Upper lobe of left lung (tissue), 4 donors: ENCODE data around the gene SLCO3A1.

Experiments used
- CTCF ChIP-seq, 6 experiments: fragments of 450-650 bp in 4 of 6; fragments of 200-600 bp in 2 of 6; sonication (generic) in 2 of 6; IDR thresholded peaks; one replicate each; pipeline ENCODE4 v1.5.1; 2016 to 2019; ENCODE audit warnings: antibody characterized with exemption in 6 of 6
- EP300 ChIP-seq, 4 donors: sonication (generic); formaldehyde crosslinking; IDR thresholded peaks; one replicate each; pipeline ENCODE4 v1.5.1; 2017; ENCODE audit warnings: antibody characterized with exemption in 4 of 4, control low read depth in 2 of 4
- POLR2AphosphoS5 ChIP-seq, 2 donors: sonication (generic); formaldehyde crosslinking; IDR thresholded peaks; one replicate each; pipeline ENCODE4 v1.5.1; 2017; ENCODE audit warnings: antibody characterized with exemption in 2 of 2

GRCh38 chr15:92111751-92112150 lies 258.2 kb downstream of the SLCO3A1 start:
- TF ChIP-seq CTCF (IDR thresholded peaks at IDR 0.05) (no peak), POLR2AphosphoS5 (IDR thresholded peaks at IDR 0.05) (no peak), EP300 (IDR thresholded peaks at IDR 0.05) (no peak)
